ENCODE measurements around the gene HAS3. TPM values are rescaled to one million over a fixed set of nuclear protein-coding genes. Genes with fewer than 3 reads are reported as not detected.

Gene HAS3
- total RNA-seq, 1 experiment from 2014 or later, result 140 TPM

DNA sequence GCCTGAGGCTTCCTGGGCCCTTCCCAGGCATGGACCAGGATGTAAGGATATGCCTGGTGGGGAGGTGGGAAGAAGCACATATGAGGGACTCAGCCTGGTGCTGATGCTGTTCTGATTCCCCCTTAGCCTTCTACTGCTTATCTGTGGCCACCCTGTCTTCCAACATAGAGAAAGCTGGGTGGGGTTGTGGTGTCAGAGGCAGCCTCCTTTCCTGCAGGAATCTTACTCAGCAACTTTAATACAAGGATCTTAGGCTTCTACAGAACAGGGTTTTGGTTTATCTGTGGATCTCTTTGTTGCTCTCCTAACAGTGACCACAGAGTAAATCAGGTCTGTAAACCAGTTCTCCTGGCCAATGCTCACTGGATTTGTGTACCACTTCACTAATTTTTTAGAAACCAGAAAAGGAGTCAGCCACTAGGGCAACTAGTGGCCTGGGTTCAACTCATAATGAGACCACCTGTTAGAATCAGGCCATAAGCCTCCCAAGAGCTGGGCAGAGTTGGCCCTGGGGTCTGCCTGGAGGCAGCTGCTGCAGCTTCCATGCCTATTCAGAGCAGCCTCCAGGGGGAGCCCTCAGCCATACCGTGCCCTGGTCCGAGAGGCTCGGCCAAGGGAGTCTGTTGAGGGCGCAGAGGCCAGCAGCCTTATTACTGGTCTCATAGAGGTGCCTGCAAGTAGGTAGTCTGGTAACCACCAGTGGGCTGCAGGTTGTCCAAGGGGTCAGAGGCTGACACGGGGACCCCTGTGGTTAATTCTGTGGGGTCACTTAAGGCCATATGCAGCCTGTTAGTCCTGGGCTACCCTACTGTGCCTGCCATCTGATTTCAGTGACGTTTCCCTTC, 7.1 kb downstream of the HAS3 start:
- ATAC-seq (peak; percentile 77), DNase-seq (ENCODE audit: low read depth, low spot score) (no peak)
- ChIA-PET POLR2A (interaction anchor here (1.0 to 1.2 kb wide), 2 partner anchors 11 to 122 kb away, joined by 3 to 4 read pairs; no protein-coding TSS in a partner anchor), RAD21 (ENCODE audit: low non-redundant PET in 1 of 2, low total read pairs in 2 of 2, uncharacterized antibody in 2 of 2, unreplicated experiment in 2 of 2) (interaction anchor here in 1 of 2 experiments (0.6 kb wide), 2 partner anchors 11 to 15 kb away, joined by 3 read pairs; no protein-coding TSS in a partner anchor), CTCF (interaction anchor here (0.6 to 2.9 kb wide), 11 partner anchors 12 to 477 kb away, joined by 3 to 9 read pairs (median 3); no protein-coding TSS in a partner anchor)
- intact Hi-C loops (cut with micrococcal nuclease), result no loop called here
- H2AFZ ChIP-seq (ENCODE audit: low read depth, low read length, poor library complexity, severe bottlenecking), result no peak overlapping the region
- TF ChIP-seq RAD21 (IDR thresholded peaks at IDR 0.05; ENCODE audit: low read depth) (peak; percentile 54), POLR2AphosphoS5 (IDR thresholded peaks at IDR 0.05; ENCODE audit: low read depth, low read length) (peak; percentile 46), ZFX (IDR thresholded peaks at IDR 0.05) (no peak), JUND (IDR thresholded peaks at IDR 0.05) (no peak)
- TF ChIP-seq, protein P1, sequence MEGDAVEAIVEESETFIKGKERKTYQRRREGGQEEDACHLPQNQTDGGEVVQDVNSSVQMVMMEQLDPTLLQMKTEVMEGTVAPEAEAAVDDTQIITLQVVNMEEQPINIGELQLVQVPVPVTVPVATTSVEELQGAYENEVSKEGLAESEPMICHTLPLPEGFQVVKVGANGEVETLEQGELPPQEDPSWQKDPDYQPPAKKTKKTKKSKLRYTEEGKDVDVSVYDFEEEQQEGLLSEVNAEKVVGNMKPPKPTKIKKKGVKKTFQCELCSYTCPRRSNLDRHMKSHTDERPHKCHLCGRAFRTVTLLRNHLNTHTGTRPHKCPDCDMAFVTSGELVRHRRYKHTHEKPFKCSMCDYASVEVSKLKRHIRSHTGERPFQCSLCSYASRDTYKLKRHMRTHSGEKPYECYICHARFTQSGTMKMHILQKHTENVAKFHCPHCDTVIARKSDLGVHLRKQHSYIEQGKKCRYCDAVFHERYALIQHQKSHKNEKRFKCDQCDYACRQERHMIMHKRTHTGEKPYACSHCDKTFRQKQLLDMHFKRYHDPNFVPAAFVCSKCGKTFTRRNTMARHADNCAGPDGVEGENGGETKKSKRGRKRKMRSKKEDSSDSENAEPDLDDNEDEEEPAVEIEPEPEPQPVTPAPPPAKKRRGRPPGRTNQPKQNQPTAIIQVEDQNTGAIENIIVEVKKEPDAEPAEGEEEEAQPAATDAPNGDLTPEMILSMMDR (IDR thresholded peaks at IDR 0.05 in 2 of 3, conservative IDR thresholded peaks at IDR 0.05 in 1 of 3; ENCODE audit: borderline replicate concordance in 1 of 3, insufficient read depth in 1 of 3, low read depth in 2 of 3, low read length in 2 of 3), result peak; percentile 34 to 91 (median 83); a peak in 5 of 6 replicates
- H3K27ac ChIP-seq (ENCODE audit: low read depth, low read length), result no peak overlapping the region; the same call in 1 of the 2 replicates
- no peaks in the 10 kb centered on the region for H3K9me3 ChIP-seq (ENCODE audit: control insufficient read depth in 1 of 2, insufficient read depth in 1 of 2, low read depth in 1 of 2, low read length in 2 of 2)
- no peaks in the 10 kb centered on the region for H3K27me3 ChIP-seq (ENCODE audit: insufficient read depth, low read length)
- H3K9ac ChIP-seq (ENCODE audit: low read length), result no peak overlapping the region
- H3K4me2 ChIP-seq (ENCODE audit: low read length), result no peak overlapping the region
- H3K36me3 ChIP-seq (ENCODE audit: control insufficient read depth in 1 of 2, insufficient read depth in 2 of 2, low read length in 2 of 2), result peaks cover 49 to 85% of the 10 kb centered on the region in 2 experiments; a peak in 3 of 4 replicates
- peaks cover 16% of the 10 kb centered on the region; the same call in 1 of the 2 replicates for H4K20me1 ChIP-seq (ENCODE audit: insufficient read depth)
- no peak overlapping the region for H3K4me3 ChIP-seq (replicated peaks in 1 of 2; ENCODE audit: low read depth in 1 of 2, low read length in 2 of 2)
- H3K79me2 ChIP-seq (ENCODE audit: insufficient read depth, low read length), result peaks cover 73% of the 10 kb centered on the region
- H3K4me1 ChIP-seq (ENCODE audit: control insufficient read depth in 1 of 2, insufficient read depth in 2 of 2, low read length in 2 of 2), result peaks cover 4 to 40% of the 10 kb centered on the region in 2 experiments; a peak in 3 of 4 replicates
- H3K9me2 ChIP-seq (ENCODE audit: insufficient read depth), result no peaks in the 10 kb centered on the region
- no TSS peak for BruUV-seq (replicated peaks)

All from HCT116 (cell line).